HepG2 (cell line): ENCODE measurements around the gene ARL2. TPM values are rescaled to one million over a fixed set of nuclear protein-coding genes. Genes with fewer than 3 reads are reported as not detected.
A peak's percentile ranks its signal among the peaks of the same experiment; 100 is the strongest.

Experiments
- CCAR2 ChIP-seq: fragments of 200-400 bp; formaldehyde crosslinking; optimal IDR thresholded peaks from 2 replicates; pipeline ENCODE3; 2018; ENCODE audit warnings: low read depth, mild to moderate bottlenecking, low read length, moderate library complexity
- HCFC1 ChIP-seq: fragments of 150-350 bp; IDR thresholded peaks from 2 replicates; pipeline ENCODE4 v1.6.1; 2014; ENCODE audit warnings: low read depth, low read length
- HES4 ChIP-seq: sonication (generic); formaldehyde crosslinking; IDR thresholded peaks from 2 replicates; pipeline ENCODE4 v1.9.0; 2021; ENCODE audit warnings: mild to moderate bottlenecking, missing genetic modification reagents, borderline replicate concordance
- KDM1A ChIP-seq: IDR thresholded peaks from 2 replicates; pipeline ENCODE4 v1.6.1; 2016; ENCODE audit warnings: missing compliant biosample characterization
- SP2 ChIP-seq: sonication (generic); formaldehyde crosslinking; IDR thresholded peaks from 2 replicates; pipeline ENCODE4 v1.5.1; 2020; ENCODE audit warnings: mild to moderate bottlenecking, missing genetic modification reagents
- SRSF1 ChIP-seq: fragments of 200-400 bp; formaldehyde crosslinking; optimal IDR thresholded peaks from 2 replicates; pipeline ENCODE3; 2017; ENCODE audit warnings: mild to moderate bottlenecking, low read depth, low read length, moderate library complexity
- TBX2 ChIP-seq: sonication (generic); formaldehyde crosslinking; IDR thresholded peaks from 2 replicates; pipeline ENCODE4 v1.5.0; 2020; ENCODE audit warnings: missing genetic modification reagents, mild to moderate bottlenecking, borderline replicate concordance
- ZFP36L1 ChIP-seq: sonication (generic); formaldehyde crosslinking; IDR thresholded peaks from 2 replicates; pipeline ENCODE4 v1.8.0; 2022; ENCODE audit warnings: mild to moderate bottlenecking, missing genetic modification reagents, moderate library complexity
- ZFX ChIP-seq: sonication (generic); formaldehyde crosslinking; IDR thresholded peaks from 2 replicates; pipeline ENCODE4 v1.4.0; 2020; ENCODE audit warnings: mild to moderate bottlenecking, low read depth, missing genetic modification reagents, moderate library complexity
- ZNF629 ChIP-seq: sonication (generic); formaldehyde crosslinking; conservative IDR thresholded peaks from 2 replicates; pipeline ENCODE4 v1.5.0; 2020; ENCODE audit warnings: missing genetic modification reagents
- ZNF768 ChIP-seq: sonication (generic); formaldehyde crosslinking; IDR thresholded peaks from 2 replicates; pipeline ENCODE4 v1.4.0; 2020; ENCODE audit warnings: missing genetic modification reagents
- ZNF776 ChIP-seq: sonication (generic); formaldehyde crosslinking; IDR thresholded peaks from 2 replicates; pipeline ENCODE4 v1.4.0; 2020; ENCODE audit warnings: mild to moderate bottlenecking, missing genetic modification reagents
- ZSCAN9 ChIP-seq: IDR thresholded peaks from 2 replicates; pipeline ENCODE4 v1.6.1; 2016; ENCODE audit warnings: borderline replicate concordance
- polyA plus RNA-seq, 8 experiments: library from polyadenylated mRNA; depleted of rRNA in 3 of 8; stranded (reverse) in 7 of 8; unstranded in 1 of 8; fragments of >200 nt; fragmentation: Illumina TruSeq in 4 of 8; extraction: Trizol in 4 of 8; gene quantifications; 2 replicates each; pipeline versions ENCODE4 v1.2.1 to v1.2.3, GENCODE V29; 2011 to 2016; ENCODE audit warnings: low read depth in 4 of 8, missing spikeins in 1 of 8, mixed read lengths in 1 of 8; ENCODE audit not compliant: insufficient read depth in 1 of 8
- total RNA-seq, 5 experiments: library from RNA; depleted of rRNA; stranded (reverse); fragments of >200 nt; fragmentation: Illumina TruSeq; extraction: Trizol; gene quantifications; 2 replicates each; pipeline ENCODE4 v1.2.3, GENCODE V29; 2016; ENCODE audit warnings: low read depth in 1 of 5
- TF ChIP-seq, protein P1 (sequence below): sonication (generic); formaldehyde crosslinking; IDR thresholded peaks from 2 replicates; pipeline ENCODE4 v1.4.0; 2020; ENCODE audit warnings: missing genetic modification reagents, borderline replicate concordance
- TF ChIP-seq, protein P2 (sequence below): sonication (generic); formaldehyde crosslinking; conservative IDR thresholded peaks from 2 replicates; pipeline ENCODE4 v1.4.0; 2020; ENCODE audit warnings: mild to moderate bottlenecking, missing genetic modification reagents, moderate library complexity
- TF ChIP-seq, protein P3 (sequence below): sonication (generic); formaldehyde crosslinking; IDR thresholded peaks from 2 replicates; pipeline ENCODE4 v1.4.0; 2020; ENCODE audit warnings: missing genetic modification reagents
- TF ChIP-seq, protein P4 (sequence below): sonication (generic); formaldehyde crosslinking; IDR thresholded peaks from 2 replicates; pipeline ENCODE4 v1.5.0; 2020; ENCODE audit warnings: mild to moderate bottlenecking, missing genetic modification reagents, moderate library complexity

Gene ARL2
- total and polyA plus RNA-seq, 2 of the 13 experiments (the other 11 are each of a cell fraction or from before 2014, with no cell fraction given) = 82.9 to 84.4 TPM

DNA sequence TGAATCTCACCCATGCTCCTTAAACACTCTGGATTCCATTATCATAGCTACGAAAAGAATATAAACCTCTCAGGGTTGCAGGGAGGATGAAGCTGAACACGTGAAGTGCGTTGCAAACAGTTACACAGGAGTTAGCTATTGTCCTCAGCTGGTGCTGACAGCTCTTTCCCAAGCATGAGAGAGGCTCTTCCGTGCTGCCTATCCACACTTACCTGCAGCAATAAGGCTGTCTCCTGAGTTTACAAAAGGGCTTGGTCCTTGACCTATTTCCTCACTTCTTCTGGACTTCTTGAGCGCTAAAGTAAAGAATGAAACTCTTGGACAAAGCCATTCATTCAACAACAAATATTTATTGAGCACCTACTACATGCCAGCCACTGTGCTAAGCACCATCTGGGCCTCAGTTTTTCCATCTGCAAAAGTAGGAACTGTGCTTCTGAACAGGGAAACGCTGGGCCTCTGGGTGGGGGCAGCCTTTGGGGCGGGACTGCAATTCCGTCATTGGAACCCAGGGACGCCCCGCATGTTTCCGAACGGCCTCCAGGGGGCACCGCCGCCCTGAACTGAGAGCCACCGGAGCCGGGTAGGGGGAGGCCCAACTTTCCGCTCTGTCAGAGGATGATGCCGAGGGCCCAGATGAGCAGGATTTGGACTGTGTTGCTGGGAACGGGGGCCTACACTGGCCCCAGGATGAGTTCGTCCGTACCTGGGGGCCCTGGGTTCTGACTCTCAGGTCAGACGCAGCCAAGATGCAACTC, 651 bp upstream of the ARL2 start (continued):
- TF ChIP-seq, protein P1, sequence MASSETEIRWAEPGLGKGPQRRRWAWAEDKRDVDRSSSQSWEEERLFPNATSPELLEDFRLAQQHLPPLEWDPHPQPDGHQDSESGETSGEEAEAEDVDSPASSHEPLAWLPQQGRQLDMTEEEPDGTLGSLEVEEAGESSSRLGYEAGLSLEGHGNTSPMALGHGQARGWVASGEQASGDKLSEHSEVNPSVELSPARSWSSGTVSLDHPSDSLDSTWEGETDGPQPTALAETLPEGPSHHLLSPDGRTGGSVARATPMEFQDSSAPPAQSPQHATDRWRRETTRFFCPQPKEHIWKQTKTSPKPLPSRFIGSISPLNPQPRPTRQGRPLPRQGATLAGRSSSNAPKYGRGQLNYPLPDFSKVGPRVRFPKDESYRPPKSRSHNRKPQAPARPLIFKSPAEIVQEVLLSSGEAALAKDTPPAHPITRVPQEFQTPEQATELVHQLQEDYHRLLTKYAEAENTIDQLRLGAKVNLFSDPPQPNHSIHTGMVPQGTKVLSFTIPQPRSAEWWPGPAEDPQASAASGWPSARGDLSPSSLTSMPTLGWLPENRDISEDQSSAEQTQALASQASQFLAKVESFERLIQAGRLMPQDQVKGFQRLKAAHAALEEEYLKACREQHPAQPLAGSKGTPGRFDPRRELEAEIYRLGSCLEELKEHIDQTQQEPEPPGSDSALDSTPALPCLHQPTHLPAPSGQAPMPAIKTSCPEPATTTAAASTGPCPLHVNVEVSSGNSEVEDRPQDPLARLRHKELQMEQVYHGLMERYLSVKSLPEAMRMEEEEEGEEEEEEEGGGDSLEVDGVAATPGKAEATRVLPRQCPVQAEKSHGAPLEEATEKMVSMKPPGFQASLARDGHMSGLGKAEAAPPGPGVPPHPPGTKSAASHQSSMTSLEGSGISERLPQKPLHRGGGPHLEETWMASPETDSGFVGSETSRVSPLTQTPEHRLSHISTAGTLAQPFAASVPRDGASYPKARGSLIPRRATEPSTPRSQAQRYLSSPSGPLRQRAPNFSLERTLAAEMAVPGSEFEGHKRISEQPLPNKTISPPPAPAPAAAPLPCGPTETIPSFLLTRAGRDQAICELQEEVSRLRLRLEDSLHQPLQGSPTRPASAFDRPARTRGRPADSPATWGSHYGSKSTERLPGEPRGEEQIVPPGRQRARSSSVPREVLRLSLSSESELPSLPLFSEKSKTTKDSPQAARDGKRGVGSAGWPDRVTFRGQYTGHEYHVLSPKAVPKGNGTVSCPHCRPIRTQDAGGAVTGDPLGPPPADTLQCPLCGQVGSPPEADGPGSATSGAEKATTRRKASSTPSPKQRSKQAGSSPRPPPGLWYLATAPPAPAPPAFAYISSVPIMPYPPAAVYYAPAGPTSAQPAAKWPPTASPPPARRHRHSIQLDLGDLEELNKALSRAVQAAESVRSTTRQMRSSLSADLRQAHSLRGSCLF (CRISPR knock-in tag) = no peak
- peak; percentile 64; the same call in 1 of the 2 replicates for TF ChIP-seq ZFX (CRISPR knock-in tag)
- TF ChIP-seq, protein P2, sequence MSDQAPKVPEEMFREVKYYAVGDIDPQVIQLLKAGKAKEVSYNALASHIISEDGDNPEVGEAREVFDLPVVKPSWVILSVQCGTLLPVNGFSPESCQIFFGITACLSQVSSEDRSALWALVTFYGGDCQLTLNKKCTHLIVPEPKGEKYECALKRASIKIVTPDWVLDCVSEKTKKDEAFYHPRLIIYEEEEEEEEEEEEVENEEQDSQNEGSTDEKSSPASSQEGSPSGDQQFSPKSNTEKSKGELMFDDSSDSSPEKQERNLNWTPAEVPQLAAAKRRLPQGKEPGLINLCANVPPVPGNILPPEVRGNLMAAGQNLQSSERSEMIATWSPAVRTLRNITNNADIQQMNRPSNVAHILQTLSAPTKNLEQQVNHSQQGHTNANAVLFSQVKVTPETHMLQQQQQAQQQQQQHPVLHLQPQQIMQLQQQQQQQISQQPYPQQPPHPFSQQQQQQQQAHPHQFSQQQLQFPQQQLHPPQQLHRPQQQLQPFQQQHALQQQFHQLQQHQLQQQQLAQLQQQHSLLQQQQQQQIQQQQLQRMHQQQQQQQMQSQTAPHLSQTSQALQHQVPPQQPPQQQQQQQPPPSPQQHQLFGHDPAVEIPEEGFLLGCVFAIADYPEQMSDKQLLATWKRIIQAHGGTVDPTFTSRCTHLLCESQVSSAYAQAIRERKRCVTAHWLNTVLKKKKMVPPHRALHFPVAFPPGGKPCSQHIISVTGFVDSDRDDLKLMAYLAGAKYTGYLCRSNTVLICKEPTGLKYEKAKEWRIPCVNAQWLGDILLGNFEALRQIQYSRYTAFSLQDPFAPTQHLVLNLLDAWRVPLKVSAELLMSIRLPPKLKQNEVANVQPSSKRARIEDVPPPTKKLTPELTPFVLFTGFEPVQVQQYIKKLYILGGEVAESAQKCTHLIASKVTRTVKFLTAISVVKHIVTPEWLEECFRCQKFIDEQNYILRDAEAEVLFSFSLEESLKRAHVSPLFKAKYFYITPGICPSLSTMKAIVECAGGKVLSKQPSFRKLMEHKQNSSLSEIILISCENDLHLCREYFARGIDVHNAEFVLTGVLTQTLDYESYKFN = peak; percentile 15; the same call in 1 of the 2 replicates
- peak; percentile 5 for TF ChIP-seq CCAR2
- no peak for TF ChIP-seq SP2
- no peak for TF ChIP-seq TBX2 (CRISPR knock-in tag)
- TF ChIP-seq HCFC1 = no peak
- TF ChIP-seq, protein P3, sequence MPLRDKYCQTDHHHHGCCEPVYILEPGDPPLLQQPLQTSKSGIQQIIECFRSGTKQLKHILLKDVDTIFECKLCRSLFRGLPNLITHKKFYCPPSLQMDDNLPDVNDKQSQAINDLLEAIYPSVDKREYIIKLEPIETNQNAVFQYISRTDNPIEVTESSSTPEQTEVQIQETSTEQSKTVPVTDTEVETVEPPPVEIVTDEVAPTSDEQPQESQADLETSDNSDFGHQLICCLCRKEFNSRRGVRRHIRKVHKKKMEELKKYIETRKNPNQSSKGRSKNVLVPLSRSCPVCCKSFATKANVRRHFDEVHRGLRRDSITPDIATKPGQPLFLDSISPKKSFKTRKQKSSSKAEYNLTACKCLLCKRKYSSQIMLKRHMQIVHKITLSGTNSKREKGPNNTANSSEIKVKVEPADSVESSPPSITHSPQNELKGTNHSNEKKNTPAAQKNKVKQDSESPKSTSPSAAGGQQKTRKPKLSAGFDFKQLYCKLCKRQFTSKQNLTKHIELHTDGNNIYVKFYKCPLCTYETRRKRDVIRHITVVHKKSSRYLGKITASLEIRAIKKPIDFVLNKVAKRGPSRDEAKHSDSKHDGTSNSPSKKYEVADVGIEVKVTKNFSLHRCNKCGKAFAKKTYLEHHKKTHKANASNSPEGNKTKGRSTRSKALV (CRISPR knock-in tag) = no peak
- 0 out of 2 replicates have a peak, but pooled peaks have one; percentile 59 for TF ChIP-seq HES4
- TF ChIP-seq SRSF1 = peak; percentile 67
- 0 out of 2 replicates have a peak, but pooled peaks have one; percentile 25 for TF ChIP-seq ZNF768 (CRISPR knock-in tag)
- peak; percentile 90 for TF ChIP-seq ZNF629 (CRISPR knock-in tag)
- TF ChIP-seq KDM1A (CRISPR knock-in tag) = 0 out of 2 replicates have a peak, but pooled peaks have one; percentile 15
- TF ChIP-seq, protein P4, sequence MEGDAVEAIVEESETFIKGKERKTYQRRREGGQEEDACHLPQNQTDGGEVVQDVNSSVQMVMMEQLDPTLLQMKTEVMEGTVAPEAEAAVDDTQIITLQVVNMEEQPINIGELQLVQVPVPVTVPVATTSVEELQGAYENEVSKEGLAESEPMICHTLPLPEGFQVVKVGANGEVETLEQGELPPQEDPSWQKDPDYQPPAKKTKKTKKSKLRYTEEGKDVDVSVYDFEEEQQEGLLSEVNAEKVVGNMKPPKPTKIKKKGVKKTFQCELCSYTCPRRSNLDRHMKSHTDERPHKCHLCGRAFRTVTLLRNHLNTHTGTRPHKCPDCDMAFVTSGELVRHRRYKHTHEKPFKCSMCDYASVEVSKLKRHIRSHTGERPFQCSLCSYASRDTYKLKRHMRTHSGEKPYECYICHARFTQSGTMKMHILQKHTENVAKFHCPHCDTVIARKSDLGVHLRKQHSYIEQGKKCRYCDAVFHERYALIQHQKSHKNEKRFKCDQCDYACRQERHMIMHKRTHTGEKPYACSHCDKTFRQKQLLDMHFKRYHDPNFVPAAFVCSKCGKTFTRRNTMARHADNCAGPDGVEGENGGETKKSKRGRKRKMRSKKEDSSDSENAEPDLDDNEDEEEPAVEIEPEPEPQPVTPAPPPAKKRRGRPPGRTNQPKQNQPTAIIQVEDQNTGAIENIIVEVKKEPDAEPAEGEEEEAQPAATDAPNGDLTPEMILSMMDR (CRISPR knock-in tag) = peak; percentile 71
- 0 out of 2 replicates have a peak, but pooled peaks have one; percentile 8 for TF ChIP-seq ZSCAN9 (CRISPR knock-in tag)
- TF ChIP-seq ZFP36L1 (CRISPR knock-in tag) = no peak; the same call in 1 of the 2 replicates
- TF ChIP-seq ZNF776 (CRISPR knock-in tag) = no peak
